H1 (cell line): Measurements from ENCODE around the gene HMGCS2. TPM values are rescaled to one million over a fixed set of nuclear protein-coding genes. Genes with fewer than 3 reads are reported as not detected.

Experiments
- BCL11A ChIP-seq, 2 experiments: IDR thresholded peaks; one replicate each; pipeline ENCODE4 v1.6.1; 2011; ENCODE audit warnings: low read depth in 2 of 2, low read length in 2 of 2, mild to moderate bottlenecking in 2 of 2
- EGR1 ChIP-seq: IDR thresholded peaks from 2 replicates; pipeline ENCODE4 v1.6.1; 2011; ENCODE audit warnings: low read depth, low read length, borderline replicate concordance
- NANOG ChIP-seq: IDR thresholded peaks from 2 replicates; pipeline ENCODE4 v1.6.1; 2011; ENCODE audit warnings: low read length, low read depth, mild to moderate bottlenecking, inconsistent platforms; ENCODE audit not compliant: insufficient read depth, poor library complexity, severe bottlenecking
- NRF1 ChIP-seq: IDR thresholded peaks from 2 replicates; pipeline ENCODE4 v1.6.1; 2011; ENCODE audit warnings: mild to moderate bottlenecking, low read depth, low read length, improper control_type of control experiment
- RAD21 ChIP-seq, 2 experiments: IDR thresholded peaks in 1 of 2; conservative IDR thresholded peaks in 1 of 2; 2 replicates each; pipeline ENCODE4 v1.6.1; 2011; ENCODE audit warnings: low read depth in 2 of 2, low read length in 2 of 2, improper control_type of control experiment in 1 of 2, inconsistent platforms in 1 of 2, mild to moderate bottlenecking in 1 of 2, moderate library complexity in 1 of 2
- TCF12 ChIP-seq: IDR thresholded peaks from 2 replicates; pipeline ENCODE4 v1.6.1; 2011; ENCODE audit warnings: low read depth, mild to moderate bottlenecking, low read length
- polyA plus RNA-seq, 7 experiments: library from polyadenylated mRNA; depleted of rRNA in 3 of 7; stranded (reverse) in 5 of 7; unstranded in 2 of 7; fragments of >200 nt in 5 of 7; fragments of 200-250 nt in 2 of 7; gene quantifications; 1 replicate in 5 of 7; 2 replicates in 1 of 7; 4 replicates in 1 of 7; pipeline versions ENCODE4 v1.2.1 to v1.2.3, GENCODE V29; 2011 to 2013; ENCODE audit warnings: missing spikeins in 2 of 7, mixed read lengths in 2 of 7
- total RNA-seq: library from RNA; stranded (reverse); fragmentation: NEBNext Ultra II Directional; extraction: Animal tissue kit (Norgen Biotek cat#: 25700); gene quantifications from 2 replicates; pipeline ENCODE4 v1.2.1, GENCODE V29; 2021

Gene HMGCS2
- total and polyA plus RNA-seq, 2 of the 8 experiments (the other 6 are each of a cell fraction or from before 2014, with no cell fraction given), result not detected

DNA sequence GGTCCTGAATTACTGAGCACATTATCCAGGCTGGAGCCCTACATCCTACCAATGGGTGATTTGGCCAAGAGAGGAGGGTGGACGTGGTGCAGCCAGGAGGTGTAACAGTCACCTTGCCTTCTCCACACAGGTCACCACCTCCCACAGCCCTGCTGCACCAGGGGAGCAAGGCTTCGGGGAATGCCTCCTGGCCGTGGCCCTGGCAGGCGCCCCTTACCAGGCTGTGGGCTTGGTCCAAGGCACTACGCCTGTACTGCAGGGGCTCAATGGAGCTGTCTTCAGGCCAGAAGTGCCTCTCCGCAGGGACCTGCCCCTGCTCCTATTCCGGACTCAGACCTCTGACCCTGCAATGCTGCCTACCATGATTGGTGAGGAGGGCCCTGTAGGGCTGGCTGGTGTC, 26.0 kb downstream of the HMGCS2 start (continued):
- no peak for TF ChIP-seq NRF1
- no peak for TF ChIP-seq BCL11A (IDR thresholded peaks at IDR 0.05; ENCODE audit: low read depth in 2 of 2, low read length in 2 of 2)
- TF ChIP-seq TCF12, result no peak
- no peak for TF ChIP-seq EGR1
- TF ChIP-seq NANOG, result no peak
- TF ChIP-seq RAD21 (IDR thresholded peaks at IDR 0.05 in 1 of 2, conservative IDR thresholded peaks at IDR 0.05 in 1 of 2; ENCODE audit: low read depth in 2 of 2, low read length in 2 of 2), result no peak
